PC-3 (cell line): ENCODE data around the gene CTNNA3.

Source experiments
- EZH2 ChIP-seq: fragments of 300-600 bp; sonication (generic); IDR thresholded peaks from one replicate; pipeline ENCODE4 v1.6.1; 2017; ENCODE audit warnings: antibody characterized with exemption, mild to moderate bottlenecking, low read length; ENCODE audit not compliant: unreplicated experiment
- EZH2phosphoT487 ChIP-seq: fragments of 300-600 bp; sonication (generic); IDR thresholded peaks from 2 replicates; pipeline ENCODE4 v1.6.1; 2018; ENCODE audit warnings: mild to moderate bottlenecking, antibody characterized with exemption, low read length, borderline replicate concordance
- TF ChIP-seq, protein P1 (sequence below): fragments of 300-600 bp; sonication (generic); conservative IDR thresholded peaks from 2 replicates; pipeline ENCODE4 v1.5.1; 2017; ENCODE audit warnings: antibody characterized with exemption, low read depth, mild to moderate bottlenecking, low read length

GRCh38 chr10:67257427-67258144 lies 438.4 kb downstream of the CTNNA3 start:
- TF ChIP-seq EZH2, result no peak
- TF ChIP-seq, protein P1, sequence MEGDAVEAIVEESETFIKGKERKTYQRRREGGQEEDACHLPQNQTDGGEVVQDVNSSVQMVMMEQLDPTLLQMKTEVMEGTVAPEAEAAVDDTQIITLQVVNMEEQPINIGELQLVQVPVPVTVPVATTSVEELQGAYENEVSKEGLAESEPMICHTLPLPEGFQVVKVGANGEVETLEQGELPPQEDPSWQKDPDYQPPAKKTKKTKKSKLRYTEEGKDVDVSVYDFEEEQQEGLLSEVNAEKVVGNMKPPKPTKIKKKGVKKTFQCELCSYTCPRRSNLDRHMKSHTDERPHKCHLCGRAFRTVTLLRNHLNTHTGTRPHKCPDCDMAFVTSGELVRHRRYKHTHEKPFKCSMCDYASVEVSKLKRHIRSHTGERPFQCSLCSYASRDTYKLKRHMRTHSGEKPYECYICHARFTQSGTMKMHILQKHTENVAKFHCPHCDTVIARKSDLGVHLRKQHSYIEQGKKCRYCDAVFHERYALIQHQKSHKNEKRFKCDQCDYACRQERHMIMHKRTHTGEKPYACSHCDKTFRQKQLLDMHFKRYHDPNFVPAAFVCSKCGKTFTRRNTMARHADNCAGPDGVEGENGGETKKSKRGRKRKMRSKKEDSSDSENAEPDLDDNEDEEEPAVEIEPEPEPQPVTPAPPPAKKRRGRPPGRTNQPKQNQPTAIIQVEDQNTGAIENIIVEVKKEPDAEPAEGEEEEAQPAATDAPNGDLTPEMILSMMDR, result no peak
- TF ChIP-seq EZH2phosphoT487, result no peak
